HEK293 (cell line): Measurements from ENCODE around the gene INAVA.
A peak's percentile ranks its signal among the peaks of the same experiment; 100 is the strongest.

ENCODE experiments used
- CTCF ChIA-PET: fragments of 350-600 bp; formaldehyde crosslinking; extraction: SDS; loops from one replicate; lab custom pipeline; 2021; ENCODE audit warnings: antibody characterized with exemption; lab: Yijun Ruan, JAX
- POLR2A ChIA-PET: fragments of 300-600 bp; formaldehyde crosslinking; extraction: SDS; loops from one replicate; lab custom pipeline; 2020; ENCODE audit warnings: antibody characterized with exemption, inconsistent platforms; lab: Yijun Ruan, JAX
- H3K27ac ChIP-seq: fragments of 200-500 bp; sonication (Bioruptor generic); 2 replicates; pipeline ENCODE4 v1.5.1; 2014; ENCODE audit warnings: low read depth, low read length, control low read depth, inconsistent platforms; ENCODE audit errors: extremely low read depth
- H3K36me3 ChIP-seq, 2 experiments: fragments of 200-500 bp in 1 of 2; sonication (Bioruptor generic) in 1 of 2; 1 replicate in 1 of 2; 2 replicates in 1 of 2; pipeline ENCODE4 v1.5.1; 2014 to 2017; ENCODE audit warnings: inconsistent platforms in 2 of 2, low read length in 2 of 2; ENCODE audit not compliant: control insufficient read depth in 2 of 2, insufficient read depth in 1 of 2
- H3K4me1 ChIP-seq: fragments of 200-500 bp; sonication (Bioruptor generic); 2 replicates; pipeline ENCODE4 v1.5.1; 2014; ENCODE audit warnings: mild to moderate bottlenecking, low read length, inconsistent platforms; ENCODE audit not compliant: control insufficient read depth, insufficient read depth
- H3K4me3 ChIP-seq: 2 replicates; pipeline ENCODE4 v1.5.1; 2011; ENCODE audit warnings: low read depth, mild to moderate bottlenecking, control low read depth, low read length, moderate library complexity
- H3K9me3 ChIP-seq: fragments of 200-500 bp; sonication (Bioruptor generic); 2 replicates; pipeline ENCODE4 v1.5.1; 2014; ENCODE audit warnings: low read depth, low read length, inconsistent platforms; ENCODE audit not compliant: control insufficient read depth, insufficient read depth
- BCL11B ChIP-seq: fragments of 450-650 bp; formaldehyde crosslinking; IDR thresholded peaks from 2 replicates; pipeline ENCODE4 v1.5.1; 2016; ENCODE audit warnings: low read depth, missing biosample characterization, missing genetic modification characterization
- CTCF ChIP-seq: fragments of 450-650 bp; formaldehyde crosslinking; IDR thresholded peaks from 2 replicates; pipeline ENCODE4 v1.5.1; 2016; ENCODE audit warnings: missing biosample characterization, missing genetic modification characterization
- GLIS2 ChIP-seq: fragments of 450-650 bp; formaldehyde crosslinking; IDR thresholded peaks from 2 replicates; pipeline ENCODE4 v1.5.1; 2016; ENCODE audit warnings: missing biosample characterization, missing genetic modification characterization
- KLF1 ChIP-seq: fragments of 450-650 bp; formaldehyde crosslinking; IDR thresholded peaks from 2 replicates; pipeline ENCODE4 v1.5.1; 2016; ENCODE audit warnings: missing biosample characterization, missing genetic modification characterization
- PATZ1 ChIP-seq: fragments of 450-650 bp; formaldehyde crosslinking; IDR thresholded peaks from 2 replicates; pipeline ENCODE4 v1.5.1; 2016; ENCODE audit warnings: missing biosample characterization, missing genetic modification characterization
- PRDM1 ChIP-seq: fragments of 450-650 bp; formaldehyde crosslinking; IDR thresholded peaks from 2 replicates; pipeline ENCODE4; 2016; ENCODE audit warnings: missing biosample characterization, missing genetic modification characterization
- REST ChIP-seq: fragments of 450-650 bp; formaldehyde crosslinking; IDR thresholded peaks from 2 replicates; pipeline ENCODE4 v1.5.1; 2016; ENCODE audit warnings: missing biosample characterization, missing genetic modification characterization
- ZNF175 ChIP-seq: fragments of 450-650 bp; formaldehyde crosslinking; IDR thresholded peaks from 2 replicates; pipeline ENCODE4 v1.5.1; 2016; ENCODE audit warnings: missing biosample characterization, missing genetic modification characterization
- ZNF302 ChIP-seq: fragments of 450-650 bp; formaldehyde crosslinking; IDR thresholded peaks from 2 replicates; pipeline ENCODE4 v1.5.1; 2016; ENCODE audit warnings: missing biosample characterization, missing genetic modification characterization, low read depth
- ZNF311 ChIP-seq: fragments of 450-650 bp; formaldehyde crosslinking; IDR thresholded peaks from 2 replicates; pipeline ENCODE4 v1.5.1; 2017; ENCODE audit warnings: missing biosample characterization, missing genetic modification characterization, borderline replicate concordance
- ZNF416 ChIP-seq: fragments of 450-650 bp; formaldehyde crosslinking; IDR thresholded peaks from 2 replicates; pipeline ENCODE4 v1.5.1; 2016; ENCODE audit warnings: missing biosample characterization, missing genetic modification characterization
- ZNF529 ChIP-seq: fragments of 450-650 bp; formaldehyde crosslinking; IDR thresholded peaks from 2 replicates; pipeline ENCODE4 v1.5.1; 2017; ENCODE audit warnings: missing genetic modification characterization, missing biosample characterization; ENCODE audit not compliant: insufficient replicate concordance
- ZNF555 ChIP-seq: fragments of 450-650 bp; formaldehyde crosslinking; conservative IDR thresholded peaks from 2 replicates; pipeline ENCODE4 v1.5.1; 2017; ENCODE audit warnings: missing biosample characterization, mild to moderate bottlenecking, missing genetic modification characterization, inconsistent platforms
- ZNF777 ChIP-seq: fragments of 450-650 bp; formaldehyde crosslinking; IDR thresholded peaks from 2 replicates; pipeline ENCODE4 v1.5.1; 2017; ENCODE audit warnings: missing biosample characterization, missing genetic modification characterization, borderline replicate concordance
- ZNF837 ChIP-seq: fragments of 450-650 bp; formaldehyde crosslinking; IDR thresholded peaks from 2 replicates; pipeline ENCODE4 v1.5.1; 2016; ENCODE audit warnings: missing biosample characterization, missing genetic modification characterization
- ZSCAN30 ChIP-seq: fragments of 450-650 bp; IDR thresholded peaks from 2 replicates; pipeline ENCODE4 v1.5.1; 2018; ENCODE audit warnings: missing biosample characterization, mild to moderate bottlenecking, missing genetic modification characterization, moderate library complexity

INAVA gene

GRCh38 chr1:200862713-200863415 is 31.8 kb upstream of the INAVA start:
- POLR2A ChIA-PET: no interaction called here
- no peak overlapping the region for H3K4me3 ChIP-seq
- peaks cover 4 to 20% of the 10 kb centered on the region in 2 experiments; a peak in 2 of 3 replicates for H3K36me3 ChIP-seq
- no peak for TF ChIP-seq ZNF777 (tag by site-specific recombination)
- no peak overlapping the region for H3K27ac ChIP-seq
- H3K4me1 ChIP-seq: peaks cover 3% of the 10 kb centered on the region; the same call in 1 of the 2 replicates
- CTCF ChIA-PET: no interaction called here
- no peaks in the 10 kb centered on the region for H3K9me3 ChIP-seq

GRCh38 chr1:200866116-200866515 is 28.6 kb upstream of the INAVA start:
- H3K4me3 ChIP-seq: no peak overlapping the region
- CTCF ChIA-PET: interaction anchor here (0.5 kb wide), 1 partner anchor 172 kb away, joined by 3 read pairs; no protein-coding TSS in a partner anchor
- TF ChIP-seq ZNF311 (tag by site-specific recombination) (no peak), ZNF529 (tag by site-specific recombination) (no peak), ZNF302 (tag by site-specific recombination) (no peak), ZNF555 (tag by site-specific recombination) (no peak), PRDM1 (tag by site-specific recombination) (no peak), ZNF175 (tag by site-specific recombination) (no peak), CTCF (no peak), ZNF416 (tag by site-specific recombination) (no peak), KLF1 (tag by site-specific recombination) (no peak), ZSCAN30 (tag by site-specific recombination) (no peak), ZNF837 (no peak), BCL11B (tag by site-specific recombination) (no peak)
- TF ChIP-seq, all 188 proteins: peak for 0
- H3K4me1 ChIP-seq: peaks cover 3% of the 10 kb centered on the region; the same call in 1 of the 2 replicates
- peaks cover 0 to 18% of the 10 kb centered on the region in 2 experiments; a peak in 1 of 3 replicates for H3K36me3 ChIP-seq
- POLR2A ChIA-PET: interaction anchor here (0.6 to 0.7 kb wide), 2 partner anchors 29 to 73 kb away, joined by 3 to 7 read pairs; no protein-coding TSS in a partner anchor
- H3K9me3 ChIP-seq: no peaks in the 10 kb centered on the region
- H3K27ac ChIP-seq: no peak overlapping the region

GRCh38 chr1:200866521-200866920 is 28.2 kb upstream of the INAVA start:
- peaks cover 0 to 18% of the 10 kb centered on the region in 2 experiments; a peak in 1 of 3 replicates for H3K36me3 ChIP-seq
- H3K27ac ChIP-seq: no peak overlapping the region
- ChIA-PET POLR2A (interaction anchor here (0.6 to 0.7 kb wide), 2 partner anchors 29 to 73 kb away, joined by 3 to 7 read pairs; no protein-coding TSS in a partner anchor), CTCF (no interaction called here)
- no peak overlapping the region for H3K4me3 ChIP-seq
- H3K4me1 ChIP-seq: peaks cover 3% of the 10 kb centered on the region; the same call in 1 of the 2 replicates
- 0 out of 2 replicates have a peak, but pooled peaks have one; percentile 24 for TF ChIP-seq PATZ1 (tag by site-specific recombination)
- no peak for TF ChIP-seq REST (tag by site-specific recombination)
- peak; percentile 51 for TF ChIP-seq GLIS2 (tag by site-specific recombination)
- H3K9me3 ChIP-seq: no peaks in the 10 kb centered on the region
